Testis (tissue), 2 donors: ENCODE data around the gene MAST3.

ENCODE experiments used
- POLR2A ChIP-seq: fragments of 450-650 bp; IDR thresholded peaks from one replicate; pipeline ENCODE4 v1.6.1; 2017; ENCODE audit warnings: antibody characterized with exemption, mild to moderate bottlenecking, moderate library complexity
- TF ChIP-seq, protein P1 (sequence below), 3 experiments: fragments of 450-650 bp in 2 of 3; fragments of 200-600 bp in 1 of 3; sonication (generic) in 1 of 3; IDR thresholded peaks; one replicate each; pipeline ENCODE4 v1.5.1; 2016 to 2019; ENCODE audit warnings: antibody characterized with exemption in 3 of 3, mild to moderate bottlenecking in 2 of 3, moderate library complexity in 1 of 3

DNA sequence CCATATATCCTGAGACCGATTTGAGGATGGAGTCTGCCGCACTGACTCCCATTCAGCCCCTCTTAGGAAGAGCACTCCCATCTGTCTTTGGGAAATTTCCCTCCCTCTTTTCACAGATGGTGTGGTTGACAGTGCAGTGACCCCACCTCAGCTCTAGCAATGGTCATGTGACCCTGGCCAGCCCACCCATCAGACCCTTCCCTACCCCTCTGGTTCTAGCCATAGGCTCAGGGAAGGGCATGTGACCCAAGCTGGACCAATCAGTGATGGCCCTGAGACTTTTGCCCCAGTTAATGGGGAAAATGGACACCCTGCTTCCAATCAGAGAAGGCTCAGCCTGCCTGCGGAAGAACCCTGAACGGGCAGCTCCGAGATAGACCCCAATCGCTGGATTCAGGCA, 37.1 kb upstream of the MAST3 start:
- TF ChIP-seq, protein P1, sequence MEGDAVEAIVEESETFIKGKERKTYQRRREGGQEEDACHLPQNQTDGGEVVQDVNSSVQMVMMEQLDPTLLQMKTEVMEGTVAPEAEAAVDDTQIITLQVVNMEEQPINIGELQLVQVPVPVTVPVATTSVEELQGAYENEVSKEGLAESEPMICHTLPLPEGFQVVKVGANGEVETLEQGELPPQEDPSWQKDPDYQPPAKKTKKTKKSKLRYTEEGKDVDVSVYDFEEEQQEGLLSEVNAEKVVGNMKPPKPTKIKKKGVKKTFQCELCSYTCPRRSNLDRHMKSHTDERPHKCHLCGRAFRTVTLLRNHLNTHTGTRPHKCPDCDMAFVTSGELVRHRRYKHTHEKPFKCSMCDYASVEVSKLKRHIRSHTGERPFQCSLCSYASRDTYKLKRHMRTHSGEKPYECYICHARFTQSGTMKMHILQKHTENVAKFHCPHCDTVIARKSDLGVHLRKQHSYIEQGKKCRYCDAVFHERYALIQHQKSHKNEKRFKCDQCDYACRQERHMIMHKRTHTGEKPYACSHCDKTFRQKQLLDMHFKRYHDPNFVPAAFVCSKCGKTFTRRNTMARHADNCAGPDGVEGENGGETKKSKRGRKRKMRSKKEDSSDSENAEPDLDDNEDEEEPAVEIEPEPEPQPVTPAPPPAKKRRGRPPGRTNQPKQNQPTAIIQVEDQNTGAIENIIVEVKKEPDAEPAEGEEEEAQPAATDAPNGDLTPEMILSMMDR (IDR thresholded peaks at IDR 0.05) = no peak
- no peak for TF ChIP-seq POLR2A
